Measurements from ENCODE around the gene BCL2L12. TPM values are rescaled to one million over a fixed set of nuclear protein-coding genes. Genes with fewer than 3 reads are reported as not detected.
"Not testable (repeated sequence)": the region's sequence is repeated elsewhere in the genome, so short reads cannot be mapped to it uniquely, and the experiment has no call there.

The BCL2L12 gene
- total RNA-seq, 4 donors from 2014 or later = 3.1 to 28.0 (median 7.5) TPM

- Histone ChIP-seq H3K36me3 (peaks cover 32% of the 10 kb centered on the region), H3K4me1 (peaks cover 27% of the 10 kb centered on the region), H3K9me3 (no peaks in the 10 kb centered on the region), H3K4me3 (no peak overlapping the region), H3K27ac (no peak overlapping the region), H3K27me3 (no peaks in the 10 kb centered on the region)
- 73% methylated on average over 9 of the region's 9 CpGs for WGBS
- TF ChIP-seq EP300 (IDR thresholded peaks at IDR 0.05) (no peak), CTCF (IDR thresholded peaks at IDR 0.05) (no peak), POLR2A (IDR thresholded peaks at IDR 0.05) (no peak), POLR2AphosphoS5 (IDR thresholded peaks at IDR 0.05) (no peak)
- DNase-seq (ENCODE audit: low spot score in 2 of 2) = no peak
These were observed 36.1 kb upstream of the BCL2L12 start for GRCh38 chr19:49629659-49630058.

- Histone ChIP-seq H3K27ac (peak overlapping the region; percentile 44), H3K9me3 (no peaks in the 10 kb centered on the region), H3K27me3 (no peaks in the 10 kb centered on the region), H3K4me1 (peaks cover 36% of the 10 kb centered on the region), H3K4me3 (no peak overlapping the region), H3K36me3 (peaks cover 24% of the 10 kb centered on the region)
- no peak for TF ChIP-seq CTCF (IDR thresholded peaks at IDR 0.05)
- TF ChIP-seq EP300 (IDR thresholded peaks at IDR 0.05) = no peak
- TF ChIP-seq POLR2AphosphoS5 (IDR thresholded peaks at IDR 0.05) = no peak
- no peak for TF ChIP-seq POLR2A (IDR thresholded peaks at IDR 0.05)
- 19% methylated on average over 9 of the region's 9 CpGs for WGBS
- DNase-seq (ENCODE audit: low spot score in 2 of 2) = no peak
These were observed 34.6 kb upstream of the BCL2L12 start for GRCh38 chr19:49631014-49631588.

- Histone ChIP-seq H3K36me3 (peaks cover 18% of the 10 kb centered on the region), H3K4me3 (no peak overlapping the region), H3K9me3 (no peaks in the 10 kb centered on the region), H3K27me3 (no peaks in the 10 kb centered on the region), H3K4me1 (peaks cover 42% of the 10 kb centered on the region), H3K27ac (no peak overlapping the region)
- TF ChIP-seq POLR2A (IDR thresholded peaks at IDR 0.05) = no peak
- TF ChIP-seq CTCF (IDR thresholded peaks at IDR 0.05) = no peak
- no peak for TF ChIP-seq EP300 (IDR thresholded peaks at IDR 0.05)
- TF ChIP-seq POLR2AphosphoS5 (IDR thresholded peaks at IDR 0.05) = no peak
- no peak for DNase-seq (ENCODE audit: low spot score in 2 of 2)
- WGBS = 66% methylated on average over 19 of the region's 19 CpGs
These were observed 34.0 kb upstream of the BCL2L12 start for GRCh38 chr19:49631610-49632192.

- WGBS = 97% methylated on average over 5 of the region's 5 CpGs
- H3K4me1 ChIP-seq = peaks cover 47% of the 10 kb centered on the region
- no peaks in the 10 kb centered on the region for H3K9me3 ChIP-seq
- TF ChIP-seq POLR2AphosphoS5 (IDR thresholded peaks at IDR 0.05) (no peak), CTCF (IDR thresholded peaks at IDR 0.05) (no peak)
- H3K27ac ChIP-seq = no peak overlapping the region
- no peaks in the 10 kb centered on the region for H3K27me3 ChIP-seq
- H3K36me3 ChIP-seq = peaks cover 10% of the 10 kb centered on the region
- H3K4me3 ChIP-seq = no peak overlapping the region
- no peak for DNase-seq (ENCODE audit: low spot score in 2 of 2)
These were observed 33.2 kb upstream of the BCL2L12 start for GRCh38 chr19:49632576-49632975.

GRCh38 chr19:49633273-49633672, 32.5 kb upstream of the BCL2L12 start:
- peak overlapping the region; percentile 27 for H3K27ac ChIP-seq
- 49% methylated on average over 9 of the region's 9 CpGs for WGBS

More at GRCh38 chr19:49633273-49633672, 32.5 kb upstream of the BCL2L12 start:
- DNase-seq (ENCODE audit: low spot score in 2 of 2); H3K36me3 ChIP-seq; H3K9me3 ChIP-seq; H3K4me3 ChIP-seq; H3K27me3 ChIP-seq: not testable (repeated sequence)
- peaks cover 54% of the 10 kb centered on the region for H3K4me1 ChIP-seq

All from suprapubic skin (tissue), 4 donors.